SU-DHL-6 (cell line): ENCODE results near the gene EPC1.

Source experiments
- H2AFZ ChIP-seq: fragments of 200-600 bp; sonication (generic); 2 replicates; pipeline ENCODE4 v1.6.1; 2014; ENCODE audit warnings: low read depth, mild to moderate bottlenecking, moderate library complexity, mixed read lengths, antibody characterized with exemption, low read length; ENCODE audit not compliant: severe bottlenecking
- H3F3A ChIP-seq: fragments of 200-600 bp; shearing (Covaris generic); 2 replicates; pipeline ENCODE4 v1.6.0; 2016; ENCODE audit warnings: antibody characterized with exemption, mild to moderate bottlenecking; ENCODE audit not compliant: insufficient read depth
- H3K27ac ChIP-seq: fragments of 200-600 bp; sonication (generic); 2 replicates; pipeline ENCODE4 v1.5.1; 2016; ENCODE audit warnings: low read depth, mild to moderate bottlenecking, low read length, moderate library complexity, mixed read lengths
- H3K27me3 ChIP-seq: fragments of 200-600 bp; sonication (generic), shearing (Covaris generic); 2 replicates; pipeline ENCODE4 v1.6.0; 2014; ENCODE audit warnings: mild to moderate bottlenecking, low read length
- H3K36me3 ChIP-seq: fragments of 200-600 bp; sonication (generic); 2 replicates; pipeline ENCODE4 v1.6.1; 2014; ENCODE audit warnings: mild to moderate bottlenecking, low read length, mixed read lengths
- H3K4me2 ChIP-seq: fragments of 300-600, 200-600 bp; shearing (Covaris generic), sonication (generic); 2 replicates; pipeline ENCODE4 v1.6.0; 2014; ENCODE audit warnings: low read length, low read depth, mild to moderate bottlenecking; ENCODE audit not compliant: poor library complexity, severe bottlenecking
- H3K4me3 ChIP-seq: fragments of 200-600 bp; sonication (generic); 2 replicates; pipeline ENCODE4 v1.5.1; 2014; ENCODE audit warnings: antibody characterized with exemption, low read length, mild to moderate bottlenecking, mixed read lengths; ENCODE audit not compliant: insufficient read depth, poor library complexity, severe bottlenecking
- H3K79me2 ChIP-seq: fragments of 200-600 bp; sonication (generic); 2 replicates; pipeline ENCODE4 v1.6.1; 2014; ENCODE audit warnings: mild to moderate bottlenecking, low read length, moderate library complexity; ENCODE audit not compliant: insufficient read depth
- H3K9ac ChIP-seq: fragments of 200-600 bp; sonication (generic); 2 replicates; pipeline ENCODE4 v1.7.0; 2014; ENCODE audit warnings: mild to moderate bottlenecking, low read length
- H3K9me2 ChIP-seq: fragments of 200-600 bp; sonication (generic); replicated peaks from 2 replicates; pipeline ENCODE4 v1.6.1; 2014; ENCODE audit warnings: low read length; ENCODE audit not compliant: insufficient read depth
- H3K9me3 ChIP-seq: fragments of 200-600 bp; sonication (generic); 2 replicates; pipeline ENCODE4 v1.6.1; 2014; ENCODE audit warnings: low read length, mixed read lengths; ENCODE audit not compliant: insufficient read depth
- H4K20me1 ChIP-seq: fragments of 200-600 bp; sonication (generic); 2 replicates; pipeline ENCODE4 v1.6.1; 2014; ENCODE audit warnings: low read depth, mild to moderate bottlenecking, antibody characterized with exemption, low read length, moderate library complexity, mixed read lengths
- EZH2phosphoT487 ChIP-seq: fragments of 200-600 bp; sonication (generic), shearing (Covaris generic); conservative IDR thresholded peaks from 2 replicates; pipeline ENCODE4 v1.6.1; 2018; ENCODE audit warnings: mild to moderate bottlenecking, antibody characterized with exemption, low read length, moderate library complexity, mixed read lengths
- TF ChIP-seq, protein P1 (sequence below): fragments of 200-600 bp; sonication (generic); IDR thresholded peaks from one replicate; pipeline ENCODE4 v1.5.1; 2017; ENCODE audit warnings: antibody characterized with exemption, mild to moderate bottlenecking, low read length, moderate library complexity; ENCODE audit not compliant: insufficient read depth, poor library complexity, severe bottlenecking

The EPC1 gene

DNA sequence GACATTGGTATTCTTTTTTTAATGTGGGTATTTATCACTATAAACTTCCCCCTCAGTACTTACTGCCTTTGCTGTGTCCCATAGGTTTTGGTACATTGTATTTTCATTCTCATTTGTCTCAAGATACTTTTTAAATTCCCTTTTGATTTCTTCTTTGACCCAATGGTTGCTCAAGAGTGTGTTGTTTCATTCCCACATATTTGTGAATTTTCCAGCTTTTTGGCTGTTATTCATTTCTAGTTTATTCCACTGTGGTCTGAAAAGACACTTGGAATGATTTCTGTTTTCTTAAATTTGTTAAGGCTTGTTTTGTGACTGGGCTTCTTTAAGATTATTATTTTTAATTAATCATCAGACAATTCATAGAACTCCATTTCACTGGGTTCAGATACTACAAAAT is 105.0 kb downstream of the EPC1 start:
- no peaks in the 10 kb centered on the region for H3K9me2 ChIP-seq
- no peaks in the 10 kb centered on the region for H3K36me3 ChIP-seq
- no peak overlapping the region for H2AFZ ChIP-seq
- no peak for TF ChIP-seq EZH2phosphoT487
- H4K20me1 ChIP-seq = no peaks in the 10 kb centered on the region
- H3K27me3 ChIP-seq = no peaks in the 10 kb centered on the region
- no peaks in the 10 kb centered on the region for H3K9me3 ChIP-seq
- H3K4me3 ChIP-seq = no peak overlapping the region
- H3F3A ChIP-seq = no peaks in the 10 kb centered on the region
- no peak overlapping the region for H3K27ac ChIP-seq
- no peak overlapping the region for H3K4me2 ChIP-seq
- no peaks in the 10 kb centered on the region for H3K79me2 ChIP-seq
- no peak overlapping the region for H3K9ac ChIP-seq

DNA sequence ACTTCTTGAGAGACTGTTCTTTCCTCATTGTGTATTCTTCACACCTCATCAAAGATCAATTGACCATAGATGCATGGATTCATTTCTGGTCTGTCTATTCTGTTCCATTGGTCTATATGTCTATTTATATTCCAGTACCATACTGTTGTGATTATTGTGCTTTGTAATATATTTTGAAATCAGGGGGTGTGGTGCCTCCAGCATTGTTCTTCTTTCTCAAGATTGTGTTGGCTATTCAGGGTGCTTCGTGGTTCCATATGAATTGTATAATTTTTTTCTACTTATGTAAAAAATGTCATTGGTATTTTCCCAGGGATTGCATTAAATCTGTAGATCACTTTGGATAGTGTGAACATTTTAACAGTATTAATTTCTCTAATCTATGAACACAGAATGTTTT is 106.5 kb downstream of the EPC1 start:
- Histone ChIP-seq H3K9ac (no peak overlapping the region), H3K9me2 (no peaks in the 10 kb centered on the region), H3K36me3 (no peaks in the 10 kb centered on the region), H3K27ac (no peak overlapping the region), H3K27me3 (no peaks in the 10 kb centered on the region), H3F3A (no peaks in the 10 kb centered on the region), H3K4me2 (no peak overlapping the region), H4K20me1 (no peaks in the 10 kb centered on the region), H3K9me3 (no peaks in the 10 kb centered on the region), H3K79me2 (no peaks in the 10 kb centered on the region), H3K4me3 (no peak overlapping the region), H2AFZ (no peak overlapping the region)
- no peak for TF ChIP-seq EZH2phosphoT487
- TF ChIP-seq, protein P1, sequence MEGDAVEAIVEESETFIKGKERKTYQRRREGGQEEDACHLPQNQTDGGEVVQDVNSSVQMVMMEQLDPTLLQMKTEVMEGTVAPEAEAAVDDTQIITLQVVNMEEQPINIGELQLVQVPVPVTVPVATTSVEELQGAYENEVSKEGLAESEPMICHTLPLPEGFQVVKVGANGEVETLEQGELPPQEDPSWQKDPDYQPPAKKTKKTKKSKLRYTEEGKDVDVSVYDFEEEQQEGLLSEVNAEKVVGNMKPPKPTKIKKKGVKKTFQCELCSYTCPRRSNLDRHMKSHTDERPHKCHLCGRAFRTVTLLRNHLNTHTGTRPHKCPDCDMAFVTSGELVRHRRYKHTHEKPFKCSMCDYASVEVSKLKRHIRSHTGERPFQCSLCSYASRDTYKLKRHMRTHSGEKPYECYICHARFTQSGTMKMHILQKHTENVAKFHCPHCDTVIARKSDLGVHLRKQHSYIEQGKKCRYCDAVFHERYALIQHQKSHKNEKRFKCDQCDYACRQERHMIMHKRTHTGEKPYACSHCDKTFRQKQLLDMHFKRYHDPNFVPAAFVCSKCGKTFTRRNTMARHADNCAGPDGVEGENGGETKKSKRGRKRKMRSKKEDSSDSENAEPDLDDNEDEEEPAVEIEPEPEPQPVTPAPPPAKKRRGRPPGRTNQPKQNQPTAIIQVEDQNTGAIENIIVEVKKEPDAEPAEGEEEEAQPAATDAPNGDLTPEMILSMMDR = no peak

DNA sequence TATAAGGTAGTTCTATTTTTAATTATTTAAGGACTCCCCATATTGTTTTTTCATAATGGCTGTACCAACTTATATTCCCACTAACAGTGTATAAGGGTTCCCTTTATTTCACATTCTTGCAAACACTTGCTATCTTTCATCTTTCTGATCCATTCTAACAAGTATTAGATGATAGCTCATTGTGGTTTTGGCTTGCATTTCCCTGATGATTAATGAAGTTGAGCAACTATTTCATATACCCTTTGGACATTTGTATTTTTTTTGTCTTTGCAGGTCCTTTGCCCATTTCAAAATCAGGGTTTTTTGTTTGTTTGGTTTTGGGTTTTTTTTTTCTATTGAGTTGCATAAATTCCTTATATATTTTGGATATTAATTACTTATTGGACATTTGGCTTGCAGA is 107.2 kb downstream of the EPC1 start:
- no peaks in the 10 kb centered on the region for H4K20me1 ChIP-seq
- no peak overlapping the region for H3K9ac ChIP-seq
- H3K9me2 ChIP-seq = no peaks in the 10 kb centered on the region
- H3K9me3 ChIP-seq = no peaks in the 10 kb centered on the region
- H3K4me2 ChIP-seq = no peak overlapping the region
- no peaks in the 10 kb centered on the region for H3K27me3 ChIP-seq
- no peak overlapping the region for H2AFZ ChIP-seq
- H3K27ac ChIP-seq = no peak overlapping the region
- TF ChIP-seq EZH2phosphoT487 = no peak
- TF ChIP-seq, protein P1 = no peak
- no peaks in the 10 kb centered on the region for H3K79me2 ChIP-seq
- H3F3A ChIP-seq = no peaks in the 10 kb centered on the region
- H3K36me3 ChIP-seq = no peaks in the 10 kb centered on the region
- no peak overlapping the region for H3K4me3 ChIP-seq

DNA sequence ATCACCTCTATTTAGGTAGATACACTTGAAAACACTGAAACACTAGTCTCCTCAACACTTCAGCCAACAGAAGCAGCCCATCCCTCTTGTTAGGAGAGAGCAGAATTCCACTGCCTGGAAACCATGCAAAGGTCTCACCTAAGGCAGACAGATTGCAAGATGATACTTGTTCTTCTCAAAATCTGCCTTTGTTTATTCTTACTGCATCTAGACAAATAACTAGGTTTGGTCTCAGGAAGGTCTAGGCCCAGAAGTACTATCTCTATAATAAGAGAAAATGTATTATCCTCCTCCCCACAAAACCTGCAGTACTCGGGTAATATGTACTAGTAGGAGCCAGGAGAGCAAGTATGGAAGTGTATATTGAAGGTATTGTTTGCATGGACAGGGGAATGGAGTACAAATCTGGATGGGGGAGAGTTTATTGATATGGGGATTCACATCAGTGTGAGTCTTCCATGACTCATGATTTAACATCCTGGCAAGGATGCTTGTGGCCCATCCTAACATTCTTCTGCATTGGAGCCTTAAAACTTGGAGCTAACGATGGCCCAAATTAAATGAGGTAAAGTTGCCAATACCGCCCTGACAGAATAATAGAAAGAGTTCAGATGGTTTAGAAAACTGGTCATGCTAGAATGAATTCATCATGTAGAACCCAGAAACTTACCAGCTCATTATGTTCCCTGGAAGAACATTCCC is 109.2 kb downstream of the EPC1 start:
- Histone ChIP-seq H3F3A (no peaks in the 10 kb centered on the region), H3K27me3 (no peaks in the 10 kb centered on the region), H3K4me2 (no peak overlapping the region), H3K36me3 (no peaks in the 10 kb centered on the region), H3K9me3 (no peaks in the 10 kb centered on the region), H3K9me2 (no peaks in the 10 kb centered on the region), H3K4me3 (no peak overlapping the region), H3K9ac (no peak overlapping the region), H3K27ac (no peak overlapping the region), H4K20me1 (no peaks in the 10 kb centered on the region), H3K79me2 (no peaks in the 10 kb centered on the region), H2AFZ (no peak overlapping the region)
- TF ChIP-seq, protein P1 = no peak
- no peak for TF ChIP-seq EZH2phosphoT487
